ENCODE measurements around the gene TSPAN5. TPM values are rescaled to one million over a fixed set of nuclear protein-coding genes. Genes with fewer than 3 reads are reported as not detected.

Gene TSPAN5
- total RNA-seq, 1 experiment from 2014 or later = 41.8 TPM

GRCh38 chr4:98558471-98559169, 99.8 kb downstream of the TSPAN5 start:
- POLR2A ChIA-PET (ENCODE audit: unreplicated experiment) = no interaction called here
- no peak overlapping the region for H3K9ac ChIP-seq (ENCODE audit: low read length)
- H3F3A ChIP-seq (ENCODE audit: low read length, unreplicated experiment) = no peaks in the 10 kb centered on the region
- no peak overlapping the region for H3K4me2 ChIP-seq (ENCODE audit: low read length)
- no peak for TF ChIP-seq EZH2phosphoT487 (IDR thresholded peaks at IDR 0.05; ENCODE audit: borderline replicate concordance, low read length)
- TF ChIP-seq EZH2 (IDR thresholded peaks at IDR 0.05; ENCODE audit: low read length, unreplicated experiment) = no peak
- TF ChIP-seq CTCF (conservative IDR thresholded peaks at IDR 0.05; ENCODE audit: low read depth, low read length) = no peak
- intact Hi-C loops (cut with micrococcal nuclease) = loop anchor here (5.0 kb wide), 1 partner anchor 36 kb away; no protein-coding TSS in a partner anchor
- ATAC-seq (no peak), DNase-seq (no peak)
- H4K20me1 ChIP-seq (ENCODE audit: low read length) = no peaks in the 10 kb centered on the region
- CTCF ChIA-PET = no interaction called here
- H3K27ac ChIP-seq (ENCODE audit: low read length) = peak overlapping the region; percentile 78; the same call in 1 of the 2 replicates
- no peaks in the 10 kb centered on the region for H3K9me3 ChIP-seq (ENCODE audit: low read length)
- H3K79me2 ChIP-seq (ENCODE audit: low read length) = peaks cover 88% of the 10 kb centered on the region
- BruUV-seq (replicated peaks) = no TSS peak
- H3K4me3 ChIP-seq (ENCODE audit: low read length) = no peak overlapping the region
- H3K36me3 ChIP-seq (ENCODE audit: low read depth, low read length) = no peaks in the 10 kb centered on the region
- no peaks in the 10 kb centered on the region for H3K9me2 ChIP-seq (replicated peaks; ENCODE audit: low read length)
- no peak overlapping the region for H2AFZ ChIP-seq (ENCODE audit: low read length)
- peaks cover 26% of the 10 kb centered on the region for H3K4me1 ChIP-seq (ENCODE audit: insufficient read depth, low read length)
- no peaks in the 10 kb centered on the region for H3K27me3 ChIP-seq (ENCODE audit: low read length)

GRCh38 chr4:98557194-98557892, 101.1 kb downstream of the TSPAN5 start:
- no peak for TF ChIP-seq EZH2 (IDR thresholded peaks at IDR 0.05; ENCODE audit: low read length, unreplicated experiment)
- TF ChIP-seq CTCF (conservative IDR thresholded peaks at IDR 0.05; ENCODE audit: low read depth, low read length) = no peak
- TF ChIP-seq EZH2phosphoT487 (IDR thresholded peaks at IDR 0.05; ENCODE audit: borderline replicate concordance, low read length) = no peak
- intact Hi-C loops (cut with micrococcal nuclease) = loop anchor here (5.0 kb wide), 1 partner anchor 35 kb away; no protein-coding TSS in a partner anchor
- peak overlapping the region; percentile 47 for H3K9ac ChIP-seq (ENCODE audit: low read length)
- peak overlapping the region; percentile 24; the same call in 1 of the 2 replicates for H3K4me2 ChIP-seq (ENCODE audit: low read length)
- no peaks in the 10 kb centered on the region for H3K9me2 ChIP-seq (replicated peaks; ENCODE audit: low read length)
- CTCF ChIA-PET = no interaction called here
- BruUV-seq (replicated peaks) = no TSS peak
- no peaks in the 10 kb centered on the region for H3F3A ChIP-seq (ENCODE audit: low read length, unreplicated experiment)
- DNase-seq (peak; percentile 60), ATAC-seq (peak; percentile 33)
- H3K36me3 ChIP-seq (ENCODE audit: low read depth, low read length) = no peaks in the 10 kb centered on the region
- no peak overlapping the region for H2AFZ ChIP-seq (ENCODE audit: low read length)
- peak overlapping the region; percentile 78 for H3K27ac ChIP-seq (ENCODE audit: low read length)
- H3K4me3 ChIP-seq (ENCODE audit: low read length) = no peak overlapping the region
- peaks cover 84% of the 10 kb centered on the region for H3K79me2 ChIP-seq (ENCODE audit: low read length)
- no peaks in the 10 kb centered on the region for H4K20me1 ChIP-seq (ENCODE audit: low read length)
- H3K9me3 ChIP-seq (ENCODE audit: low read length) = no peaks in the 10 kb centered on the region
- POLR2A ChIA-PET (ENCODE audit: unreplicated experiment) = no interaction called here
- no peaks in the 10 kb centered on the region for H3K27me3 ChIP-seq (ENCODE audit: low read length)
- peaks cover 26% of the 10 kb centered on the region for H3K4me1 ChIP-seq (ENCODE audit: insufficient read depth, low read length)
